Activated CD4-positive, alpha-beta T cell treated with anti-CD3 and anti-CD28 coated beads, Interleukin-2, amount 50 U/mL, for 24 hours (primary cell): ENCODE results near the gene RELB.
A peak's percentile ranks its signal among the peaks of the same experiment; 100 is the strongest.

Experiments used
- DNase-seq, 2 donors: peaks; one replicate each; pipeline ENCODE4 v3.0.0-alpha.2; 2020; ENCODE audit warnings: low read depth in 1 of 2, low spot score in 1 of 2

The RELB gene

GRCh38 chr19:45079063-45079910 lies 78.0 kb downstream of the RELB start, which contains the start of gene GEMIN7:
GEMIN7 (plus strand) TSS chr19:45079260; CDS start chr19:45090115, 10,855 bp downstream.
- peak; percentile 73 to 77 for DNase-seq

GRCh38 chr19:45079911-45080370 lies 78.7 kb downstream of the RELB start:
- no peak for DNase-seq

- no peak for DNase-seq
Measured at GRCh38 chr19:45082170-45082569, 80.9 kb downstream of the RELB start.

- DNase-seq, result no peak
Measured at GRCh38 chr19:45086480-45086879, 85.2 kb downstream of the RELB start.

- DNase-seq, result no peak
Measured at GRCh38 chr19:45087531-45087930, 86.3 kb downstream of the RELB start.
